ENCODE measurements around the gene MYBPH.

Gene MYBPH

DNA sequence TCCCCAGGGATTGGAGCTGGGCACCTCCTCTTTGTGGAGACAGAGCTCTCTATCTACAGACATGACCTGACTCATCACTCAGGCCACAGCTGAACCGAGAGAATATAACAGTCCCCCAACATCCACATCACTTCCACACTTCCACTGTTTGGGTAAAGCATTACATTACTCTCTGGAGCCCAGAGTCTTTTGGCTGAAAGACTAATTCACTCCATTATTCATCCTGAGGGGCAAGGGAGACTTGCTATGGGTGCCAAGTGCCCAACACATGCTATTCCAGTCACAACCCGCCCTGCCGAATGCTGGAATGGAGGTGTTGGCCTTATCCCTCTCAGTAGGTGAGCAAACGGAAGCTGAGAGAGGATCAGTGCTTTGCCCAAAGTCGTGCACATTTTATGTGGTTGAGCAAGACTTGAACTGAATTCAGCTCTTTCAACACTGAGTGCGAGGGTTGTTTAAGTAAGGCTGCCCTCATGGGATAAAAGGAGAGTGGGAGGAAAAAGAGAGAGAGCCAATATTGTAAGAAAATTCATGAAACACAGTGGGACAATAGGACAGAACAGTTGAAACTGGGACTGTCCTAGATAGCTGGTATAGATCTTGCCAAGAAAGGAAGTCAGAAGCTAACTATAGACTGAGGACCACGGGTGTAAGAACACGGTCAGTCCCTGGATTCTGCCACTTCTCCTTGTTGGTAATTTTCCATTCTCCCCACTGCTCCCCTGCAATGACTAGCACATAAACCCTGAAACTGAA is 24.4 kb upstream of the MYBPH start:
- TF ChIP-seq CTCF (IDR thresholded peaks at IDR 0.05; ENCODE audit: low read depth, low read length) = no peak
- no peaks in the 10 kb centered on the region for H3K36me3 ChIP-seq
- H3K27ac ChIP-seq = no peak overlapping the region
- no peaks in the 10 kb centered on the region for H3K27me3 ChIP-seq (ENCODE audit: insufficient read depth, low read depth, severe bottlenecking)
- no peak for DNase-seq
- no peak overlapping the region for H3K4me3 ChIP-seq (ENCODE audit: low read depth, low read length)
- peaks cover 7% of the 10 kb centered on the region for H3K9me3 ChIP-seq (ENCODE audit: severe bottlenecking)

GRCh38 chr1:203199481-203199815 is 23.8 kb upstream of the MYBPH start:
- no peaks in the 10 kb centered on the region for H3K36me3 ChIP-seq
- peaks cover 7% of the 10 kb centered on the region for H3K9me3 ChIP-seq (ENCODE audit: severe bottlenecking)
- H3K27me3 ChIP-seq (ENCODE audit: insufficient read depth, low read depth, severe bottlenecking) = no peaks in the 10 kb centered on the region
- H3K4me3 ChIP-seq (ENCODE audit: low read depth, low read length) = no peak overlapping the region
- no peak overlapping the region for H3K27ac ChIP-seq
- no peak for TF ChIP-seq CTCF (IDR thresholded peaks at IDR 0.05; ENCODE audit: low read depth, low read length)
- DNase-seq = no peak

DNA sequence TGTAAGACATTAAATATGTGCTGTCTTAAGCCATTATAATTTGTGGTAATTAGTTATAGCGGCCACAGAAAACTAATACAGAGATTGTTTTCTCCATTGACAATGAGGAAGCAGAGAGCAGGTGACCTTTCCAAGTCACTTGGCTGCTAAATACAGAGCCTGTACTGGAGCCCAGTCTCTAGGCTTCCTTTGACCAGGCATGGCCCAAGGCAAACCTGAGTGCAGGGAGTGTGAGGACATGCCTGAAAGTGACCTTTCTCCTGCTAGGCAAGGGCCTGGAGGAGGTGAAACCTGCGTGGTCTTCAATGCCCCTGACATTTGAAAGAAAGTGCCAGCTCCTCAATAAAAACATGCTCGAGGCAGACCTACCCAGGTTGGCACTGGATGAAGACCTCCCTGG is 23.4 kb upstream of the MYBPH start:
- H3K4me3 ChIP-seq (ENCODE audit: low read depth, low read length) = no peak overlapping the region
- no peak for DNase-seq
- no peak for TF ChIP-seq CTCF (IDR thresholded peaks at IDR 0.05; ENCODE audit: low read depth, low read length)
- peaks cover 7% of the 10 kb centered on the region for H3K9me3 ChIP-seq (ENCODE audit: severe bottlenecking)
- no peak overlapping the region for H3K27ac ChIP-seq
- H3K27me3 ChIP-seq (ENCODE audit: insufficient read depth, low read depth, severe bottlenecking) = no peaks in the 10 kb centered on the region
- no peaks in the 10 kb centered on the region for H3K36me3 ChIP-seq

DNA sequence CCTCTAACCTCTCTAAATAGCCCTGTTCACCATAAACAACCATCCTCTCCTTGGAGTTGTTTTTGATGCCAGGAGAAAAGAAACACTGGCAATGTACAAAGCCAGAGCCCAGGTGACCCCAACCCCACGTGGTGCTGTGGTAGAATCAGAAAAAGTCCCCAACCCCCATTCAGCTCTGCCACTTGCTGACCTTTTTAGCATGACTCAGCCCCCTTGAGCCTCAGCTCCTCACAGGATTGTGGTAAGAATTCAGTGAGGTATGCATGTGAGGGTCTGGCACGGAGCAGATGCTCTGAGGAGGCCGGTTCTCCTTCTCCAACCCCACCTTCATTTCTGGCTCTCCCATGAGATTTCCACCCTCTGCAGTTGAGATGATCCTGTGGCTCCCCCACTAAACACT is 22.0 kb upstream of the MYBPH start:
- no peak overlapping the region for H3K4me3 ChIP-seq (ENCODE audit: low read depth, low read length)
- no peaks in the 10 kb centered on the region for H3K36me3 ChIP-seq
- no peak overlapping the region for H3K27ac ChIP-seq
- no peaks in the 10 kb centered on the region for H3K27me3 ChIP-seq (ENCODE audit: insufficient read depth, low read depth, severe bottlenecking)
- peaks cover 7% of the 10 kb centered on the region for H3K9me3 ChIP-seq (ENCODE audit: severe bottlenecking)
- no peak for TF ChIP-seq CTCF (IDR thresholded peaks at IDR 0.05; ENCODE audit: low read depth, low read length)
- DNase-seq = no peak

GRCh38 chr1:203196371-203196770 is 20.7 kb upstream of the MYBPH start:
- no peaks in the 10 kb centered on the region for H3K27me3 ChIP-seq (ENCODE audit: insufficient read depth, low read depth, severe bottlenecking)
- no peaks in the 10 kb centered on the region for H3K36me3 ChIP-seq
- peaks cover 7% of the 10 kb centered on the region for H3K9me3 ChIP-seq (ENCODE audit: severe bottlenecking)
- DNase-seq = no peak
- H3K4me3 ChIP-seq (ENCODE audit: low read depth, low read length) = no peak overlapping the region
- no peak overlapping the region for H3K27ac ChIP-seq
- TF ChIP-seq CTCF (IDR thresholded peaks at IDR 0.05; ENCODE audit: low read depth, low read length) = peak; percentile 54

DNA sequence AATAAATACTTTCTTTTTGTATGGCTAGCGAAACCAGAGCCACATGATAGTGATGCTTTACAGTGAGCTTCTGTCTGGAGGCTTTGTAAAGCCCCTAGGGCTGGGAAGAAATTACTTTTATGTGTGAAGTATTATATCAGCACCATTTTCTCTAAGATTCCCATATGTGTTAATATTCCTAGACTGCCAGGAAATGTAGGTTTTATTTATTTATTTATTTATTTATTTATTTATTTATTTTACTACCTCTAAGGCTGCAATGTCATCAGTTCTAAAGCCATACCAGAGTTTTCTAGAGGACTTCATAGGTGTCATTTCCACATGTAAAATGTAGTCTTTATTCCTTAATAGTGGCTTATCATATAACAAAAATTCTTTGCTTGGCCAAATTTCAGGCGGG is 15.3 kb upstream of the MYBPH start:
- TF ChIP-seq CTCF (IDR thresholded peaks at IDR 0.05; ENCODE audit: low read depth, low read length) = no peak

More for the DNA sequence above, 15.3 kb upstream of the MYBPH start:
- Histone ChIP-seq H3K27ac (no peak overlapping the region), H3K36me3 (no peaks in the 10 kb centered on the region), H3K27me3 (ENCODE audit: insufficient read depth, low read depth, severe bottlenecking) (no peaks in the 10 kb centered on the region), H3K9me3 (ENCODE audit: severe bottlenecking) (peaks cover 10% of the 10 kb centered on the region), H3K4me3 (ENCODE audit: low read depth, low read length) (no peak overlapping the region)
- DNase-seq = no peak

All from WERI-Rb-1 (cell line).